ENCODE results near the gene HHIP. TPM values are rescaled to one million over a fixed set of nuclear protein-coding genes. Genes with fewer than 3 reads are reported as not detected.

Gene HHIP
- total RNA-seq (2021; ENCODE audit: unreplicated experiment) (not detected), Bru-seq, nascent RNA (percentile 1 among the genes with signal in this experiment), BruChase-seq, experiment 1, labeled RNA remaining after a 6-hour chase (percentile 1 among the genes with signal in this experiment), BruChase-seq, experiment 2, labeled RNA remaining after a 2-hour chase (percentile 1 among the genes with signal in this experiment)
- 0.05 TPM in 1 of 2 replicates, not detected in the other for polyA plus RNA-seq (2012)
- long read RNA-seq, partial matches to known transcripts, result 0 of 1 reads
- long read RNA-seq, other reads (novel, unspliced or antisense), result 1 of 1 reads

- Histone ChIP-seq H3K27ac (ENCODE audit: low read depth, low read length) (no peak within 1 kb of the TSS), H3K27me3 (ENCODE audit: insufficient read depth, low read length) (no peaks in the 10 kb centered on the region), H3K9me2 (ENCODE audit: insufficient read depth) (no peaks in the 10 kb centered on the region), H4K20me1 (ENCODE audit: insufficient read depth) (no peaks in the 10 kb centered on the region), H3K4me1 (ENCODE audit: control insufficient read depth in 1 of 2, insufficient read depth in 2 of 2, low read length in 2 of 2) (no peaks in the 10 kb centered on the region), H3K4me2 (ENCODE audit: low read length) (no peak within 1 kb of the TSS), H3K79me2 (ENCODE audit: insufficient read depth, low read length) (no peaks in the 10 kb centered on the region), H3K9ac (ENCODE audit: low read length) (no peak within 1 kb of the TSS), H3K4me3 (replicated peaks in 1 of 2; ENCODE audit: low read depth in 1 of 2, low read length in 2 of 2) (no peak within 1 kb of the TSS), H3K9me3 (ENCODE audit: control insufficient read depth in 1 of 2, insufficient read depth in 1 of 2, low read depth in 1 of 2, low read length in 2 of 2) (no peaks in the 10 kb centered on the region), H3K36me3 (ENCODE audit: control insufficient read depth in 1 of 2, insufficient read depth in 2 of 2, low read length in 2 of 2) (no peaks in the 10 kb centered on the region), H2AFZ (ENCODE audit: low read depth, low read length, poor library complexity, severe bottlenecking) (no peak within 1 kb of the TSS)
- RAD21 ChIA-PET (ENCODE audit: low non-redundant PET in 1 of 2, low total read pairs in 2 of 2, uncharacterized antibody in 2 of 2, unreplicated experiment in 2 of 2), result no interaction called here
- CTCF ChIA-PET, result no interaction called here
- no TSS peak for BruUV-seq (replicated peaks)
- no peak for ATAC-seq
- TF ChIP-seq MAX (IDR thresholded peaks at IDR 0.05) (no peak), FOSL1 (IDR thresholded peaks at IDR 0.05; ENCODE audit: low read depth) (no peak), ZNF274 (IDR thresholded peaks at IDR 0.05; ENCODE audit: low read depth, low read length) (no peak), ZBTB33 (IDR thresholded peaks at IDR 0.05; ENCODE audit: extremely low read depth, insufficient replicate concordance, low read length) (no peak), POLR2A (IDR thresholded peaks at IDR 0.05; ENCODE audit: borderline replicate concordance, extremely low read depth, insufficient read depth, insufficient read length) (no peak), EGR1 (IDR thresholded peaks at IDR 0.05; ENCODE audit: low read depth) (no peak), JUND (IDR thresholded peaks at IDR 0.05) (no peak), SRF (IDR thresholded peaks at IDR 0.05; ENCODE audit: low read depth) (no peak), CTCF (IDR thresholded peaks at IDR 0.05 in 2 of 3, conservative IDR thresholded peaks at IDR 0.05 in 1 of 3; ENCODE audit: borderline replicate concordance in 1 of 3, insufficient read depth in 1 of 3, low read depth in 2 of 3, low read length in 2 of 3) (no peak), EZH2 (IDR thresholded peaks at IDR 0.05) (no peak), EZH2phosphoT487 (IDR thresholded peaks at IDR 0.05; ENCODE audit: borderline replicate concordance) (no peak), TCF7L2 (IDR thresholded peaks at IDR 0.05; ENCODE audit: borderline replicate concordance, extremely low read depth, insufficient read depth, insufficient read length) (no peak), CBX3 (IDR thresholded peaks at IDR 0.05; ENCODE audit: low read depth) (no peak), ZFX (IDR thresholded peaks at IDR 0.05) (no peak)
- intact Hi-C loops (cut with micrococcal nuclease), result no loop called here
- no peak for DNase-seq (ENCODE audit: low read depth, low spot score)
- POLR2A ChIA-PET, result no interaction called here
These were observed at the start of gene HHIP for GRCh38 chr4:144645631-144646522. Gene HHIP (plus strand): TSS chr4:144646156. CDS start chr4:144646676, 520 bp downstream.
